IPS-18a (cell line): ENCODE results near the gene GRIN3A.

Experiments
- H3K27ac ChIP-seq: one replicate; pipeline ENCODE4 v1.5.1; 2013; ENCODE audit warnings: low read length
- H3K27me3 ChIP-seq: one replicate; pipeline ENCODE4 v1.6.1; 2013; ENCODE audit warnings: mild to moderate bottlenecking, low read length; ENCODE audit not compliant: control insufficient read depth, insufficient read depth
- H3K36me3 ChIP-seq: one replicate; pipeline ENCODE4 v1.6.1; 2013; ENCODE audit warnings: low read depth, low read length; ENCODE audit not compliant: control insufficient read depth
- H3K4me1 ChIP-seq: one replicate; pipeline ENCODE4 v1.6.1; 2013; ENCODE audit warnings: low read depth, low read length; ENCODE audit not compliant: control insufficient read depth
- H3K4me3 ChIP-seq: one replicate; pipeline ENCODE4 v1.5.1; 2013; ENCODE audit warnings: low read length
- H3K9ac ChIP-seq: one replicate; pipeline ENCODE4 v1.6.1; 2013; ENCODE audit warnings: mild to moderate bottlenecking, low read length, moderate library complexity
- H3K9me3 ChIP-seq: one replicate; pipeline ENCODE4 v1.6.1; 2013; ENCODE audit warnings: low read depth, low read length; ENCODE audit not compliant: control insufficient read depth

GRIN3A gene

GRCh38 chr9:101536351-101536750 is 202.1 kb downstream of the GRIN3A start:
- Histone ChIP-seq H3K9ac (no peak overlapping the region), H3K27me3 (no peaks in the 10 kb centered on the region), H3K4me1 (peaks cover 5% of the 10 kb centered on the region), H3K4me3 (no peak overlapping the region), H3K27ac (no peak overlapping the region), H3K9me3 (no peaks in the 10 kb centered on the region), H3K36me3 (peaks cover 38% of the 10 kb centered on the region)

GRCh38 chr9:101533334-101534204 is 204.9 kb downstream of the GRIN3A start, which contains the start of gene RNF20:
RNF20 (plus strand) TSS chr9:101533853; CDS start chr9:101535424, 1,571 bp downstream.
- Histone ChIP-seq H3K27ac (peak within 1 kb of the TSS; percentile 91), H3K4me3 (peak within 1 kb of the TSS; percentile 97), H3K9me3 (no peaks in the 10 kb centered on the region), H3K4me1 (peaks cover 5% of the 10 kb centered on the region), H3K27me3 (no peaks in the 10 kb centered on the region), H3K9ac (peak within 1 kb of the TSS; percentile 90), H3K36me3 (peaks cover 25% of the 10 kb centered on the region)

GRCh38 chr9:101530076-101530711 is 208.3 kb downstream of the GRIN3A start:
- Histone ChIP-seq H3K27me3 (no peaks in the 10 kb centered on the region), H3K27ac (no peak overlapping the region), H3K36me3 (no peaks in the 10 kb centered on the region), H3K9ac (no peak overlapping the region), H3K9me3 (no peaks in the 10 kb centered on the region), H3K4me3 (no peak overlapping the region), H3K4me1 (peaks cover 5% of the 10 kb centered on the region)

GRCh38 chr9:101528015-101528414 is 210.4 kb downstream of the GRIN3A start:
- no peaks in the 10 kb centered on the region for H3K9me3 ChIP-seq
- H3K9ac ChIP-seq, result no peak overlapping the region
- H3K36me3 ChIP-seq, result no peaks in the 10 kb centered on the region
- peaks cover 5% of the 10 kb centered on the region for H3K4me1 ChIP-seq
- no peaks in the 10 kb centered on the region for H3K27me3 ChIP-seq
- H3K27ac ChIP-seq, result no peak overlapping the region
- H3K4me3 ChIP-seq, result no peak overlapping the region

GRCh38 chr9:101527066-101527465 is 211.4 kb downstream of the GRIN3A start:
- Histone ChIP-seq H3K9ac (no peak overlapping the region), H3K4me3 (no peak overlapping the region), H3K36me3 (no peaks in the 10 kb centered on the region), H3K9me3 (no peaks in the 10 kb centered on the region), H3K27me3 (no peaks in the 10 kb centered on the region), H3K4me1 (no peaks in the 10 kb centered on the region), H3K27ac (no peak overlapping the region)

GRCh38 chr9:101524371-101524770 is 214.1 kb downstream of the GRIN3A start:
- Histone ChIP-seq H3K9me3 (no peaks in the 10 kb centered on the region), H3K27ac (no peak overlapping the region), H3K27me3 (no peaks in the 10 kb centered on the region), H3K36me3 (no peaks in the 10 kb centered on the region), H3K4me3 (no peak overlapping the region), H3K4me1 (no peaks in the 10 kb centered on the region), H3K9ac (no peak overlapping the region)
